Activated CD8-positive, alpha-beta memory T cell treated with anti-CD3 and anti-CD28 coated beads, Interleukin-2, amount 50 U/mL, for 24 hours (primary cell): ENCODE data around the gene IFNA1.
"Not testable (repeated sequence)": the region's sequence is repeated elsewhere in the genome, so short reads cannot be mapped to it uniquely, and the experiment has no call there.

Source experiments
- DNase-seq: peaks from one replicate; pipeline ENCODE4 v3.0.0-alpha.2; 2020; ENCODE audit errors: extremely low read depth

The IFNA1 gene

GRCh38 chr9:21440139-21440538 lies at the start of gene IFNA1:
TSS of gene IFNA1 (plus strand) at chr9:21440439. CDS start at chr9:21440508, 69 bp downstream.
- DNase-seq: no peak

GRCh38 chr9:21392270-21392669 lies 48.0 kb upstream of the IFNA1 start:
- no peak for DNase-seq

GRCh38 chr9:21395778-21396717 lies 44.2 kb upstream of the IFNA1 start:
- peak; percentile 18 for DNase-seq

- no peak for DNase-seq
These were observed 41.2 kb upstream of the IFNA1 start for GRCh38 chr9:21398955-21399489.

GRCh38 chr9:21399956-21400355 lies 40.3 kb upstream of the IFNA1 start:
- no peak for DNase-seq

GRCh38 chr9:21402386-21403251 lies 37.6 kb upstream of the IFNA1 start:
- DNase-seq: no peak

- no peak for DNase-seq
These were observed 36.1 kb upstream of the IFNA1 start for GRCh38 chr9:21404146-21404545.

- no peak for DNase-seq
These were observed 31.4 kb upstream of the IFNA1 start, which contains the start of gene IFNA8 for GRCh38 chr9:21408817-21409216. TSS of gene IFNA8 (plus strand) at chr9:21409117. CDS start at chr9:21409177, 60 bp downstream.

- DNase-seq: no peak
These were observed 28.1 kb upstream of the IFNA1 start for GRCh38 chr9:21412107-21412506.

GRCh38 chr9:21413151-21413550 lies 27.1 kb upstream of the IFNA1 start:
- no peak for DNase-seq

GRCh38 chr9:21413624-21414023 lies 26.6 kb upstream of the IFNA1 start:
- DNase-seq: no peak

- no peak for DNase-seq
These were observed 25.9 kb upstream of the IFNA1 start for GRCh38 chr9:21414220-21414940.

- DNase-seq: no peak
These were observed 24.6 kb upstream of the IFNA1 start for GRCh38 chr9:21415493-21416267.

- no peak for DNase-seq
These were observed 12.0 kb upstream of the IFNA1 start for GRCh38 chr9:21428235-21428634.

GRCh38 chr9:21429191-21429590 lies 11.0 kb upstream of the IFNA1 start:
- DNase-seq: no peak

- no peak for DNase-seq
These were observed 7.4 kb upstream of the IFNA1 start for GRCh38 chr9:21432672-21433425.

- DNase-seq: no peak
These were observed 5.8 kb upstream of the IFNA1 start for GRCh38 chr9:21434202-21435014.

- DNase-seq: not testable (repeated sequence)
These were observed 5.2 kb upstream of the IFNA1 start for GRCh38 chr9:21435015-21435383.
